Measurements from ENCODE around the gene C14orf180.

The C14orf180 gene

GRCh38 chr14:104579507-104579906, at the start of gene C14orf180:
TSS of gene C14orf180 (plus strand) at chr14:104579764. CDS start at chr14:104586431, 6,667 bp downstream.
- no peak for DNase-seq (ENCODE audit: low spot score)

GRCh38 chr14:104530646-104531045, 48.9 kb upstream of the C14orf180 start:
- DNase-seq (ENCODE audit: low spot score), result no peak

- DNase-seq (ENCODE audit: low spot score), result no peak
Measured at GRCh38 chr14:104531421-104532190, 48.0 kb upstream of the C14orf180 start.

GRCh38 chr14:104532191-104532555, 47.4 kb upstream of the C14orf180 start:
- no peak for DNase-seq (ENCODE audit: low spot score)

- DNase-seq (ENCODE audit: low spot score), result no peak
Measured at GRCh38 chr14:104534036-104534435, 45.5 kb upstream of the C14orf180 start.

- DNase-seq (ENCODE audit: low spot score), result no peak
Measured at GRCh38 chr14:104536942-104537612, 42.5 kb upstream of the C14orf180 start.

GRCh38 chr14:104537613-104537988, 42.0 kb upstream of the C14orf180 start:
- no peak for DNase-seq (ENCODE audit: low spot score)

- no peak for DNase-seq (ENCODE audit: low spot score)
Measured at GRCh38 chr14:104541905-104542465, 37.6 kb upstream of the C14orf180 start.

GRCh38 chr14:104542871-104543830, 36.4 kb upstream of the C14orf180 start:
- DNase-seq (ENCODE audit: low spot score), result no peak

GRCh38 chr14:104544362-104544961, 35.1 kb upstream of the C14orf180 start:
- DNase-seq (ENCODE audit: low spot score), result no peak

- DNase-seq (ENCODE audit: low spot score), result no peak
Measured at GRCh38 chr14:104545151-104545941, 34.2 kb upstream of the C14orf180 start.

- no peak for DNase-seq (ENCODE audit: low spot score)
Measured at GRCh38 chr14:104545942-104546501, 33.5 kb upstream of the C14orf180 start.

GRCh38 chr14:104546591-104547309, 32.8 kb upstream of the C14orf180 start:
- no peak for DNase-seq (ENCODE audit: low spot score)

GRCh38 chr14:104547310-104547997, 32.1 kb upstream of the C14orf180 start:
- no peak for DNase-seq (ENCODE audit: low spot score)

- no peak for DNase-seq (ENCODE audit: low spot score)
Measured at GRCh38 chr14:104547998-104548700, 31.4 kb upstream of the C14orf180 start.

GRCh38 chr14:104548802-104549535, 30.6 kb upstream of the C14orf180 start:
- DNase-seq (ENCODE audit: low spot score), result no peak

- DNase-seq (ENCODE audit: low spot score), result no peak
Measured at GRCh38 chr14:104549536-104550339, 29.8 kb upstream of the C14orf180 start.
